Activated naive CD4-positive, alpha-beta T cell treated with anti-CD3 and anti-CD28 coated beads, Interleukin-2, amount 50 U/mL, for 16 hours (primary cell): ENCODE data around the gene FRMD8.

Source experiments
- DNase-seq: peaks from one replicate; pipeline ENCODE4 v3.0.0-alpha.2; 2020

FRMD8 gene

DNA sequence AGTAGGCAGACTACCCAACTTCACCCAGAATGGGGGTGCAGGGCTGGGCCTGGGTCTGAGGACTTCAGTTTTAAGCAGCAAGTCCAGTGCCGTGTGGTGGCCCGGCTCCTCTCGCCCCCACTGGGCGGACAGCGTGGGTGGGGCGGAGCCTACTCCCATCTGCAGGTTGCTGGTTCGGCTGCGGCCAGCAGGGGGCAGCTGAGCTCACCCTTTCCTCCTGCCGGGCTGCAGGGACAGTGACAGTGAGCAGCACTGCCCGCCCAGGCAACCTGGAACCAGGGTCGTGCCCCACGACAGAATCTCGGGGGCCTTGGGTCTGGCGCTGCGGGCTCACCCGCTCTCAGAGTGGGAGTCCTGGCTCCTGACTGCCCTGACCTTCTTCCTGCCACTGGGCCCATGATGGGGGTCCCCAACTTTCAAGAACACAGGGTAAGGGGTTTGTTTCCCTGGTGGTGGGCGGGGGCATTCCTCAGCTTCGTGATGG, 29.9 kb downstream of the FRMD8 start:
- peak; percentile 92 for DNase-seq

DNA sequence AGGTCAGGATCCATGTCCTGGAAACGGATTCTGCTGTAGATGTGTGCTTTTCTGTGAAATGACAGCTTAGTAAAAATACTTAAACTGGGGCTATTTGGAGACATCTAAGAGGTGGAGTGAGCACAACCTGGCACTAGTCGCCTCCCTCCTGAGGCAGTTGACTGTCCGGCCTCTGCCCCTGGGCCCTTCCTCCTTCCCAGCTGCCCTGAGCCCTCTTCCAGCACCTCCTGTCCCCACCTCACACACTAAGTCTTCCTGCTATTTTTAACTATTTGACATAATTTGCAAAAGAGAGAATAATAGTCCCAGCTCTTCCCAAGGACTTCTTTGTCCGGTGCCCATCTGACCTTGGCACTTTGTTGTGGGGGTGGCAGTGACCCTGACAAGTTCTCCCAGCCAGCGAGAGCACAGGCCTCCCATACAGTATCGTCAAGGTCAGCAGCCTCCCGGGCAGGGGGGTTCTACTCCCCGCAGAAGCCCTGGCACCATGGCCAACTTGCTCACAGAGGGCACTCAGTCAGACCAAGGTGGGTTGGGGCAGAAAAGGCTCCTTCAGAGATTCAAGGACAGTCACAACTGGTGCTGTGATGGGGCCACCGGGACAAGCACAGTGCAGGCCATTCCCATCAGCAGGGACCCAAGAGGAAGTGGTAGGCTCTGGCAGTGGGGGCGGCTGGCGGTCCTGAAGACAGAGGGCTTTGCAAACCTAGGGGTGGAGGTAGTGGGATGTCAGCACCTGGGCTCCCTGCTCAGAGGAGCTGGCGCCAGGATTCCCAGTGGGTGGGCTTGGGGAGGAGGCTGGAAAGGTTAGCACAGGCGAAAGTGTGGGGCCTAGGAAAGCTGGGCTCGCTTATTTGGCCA, 30.6 kb downstream of the FRMD8 start:
- DNase-seq: no peak

DNA sequence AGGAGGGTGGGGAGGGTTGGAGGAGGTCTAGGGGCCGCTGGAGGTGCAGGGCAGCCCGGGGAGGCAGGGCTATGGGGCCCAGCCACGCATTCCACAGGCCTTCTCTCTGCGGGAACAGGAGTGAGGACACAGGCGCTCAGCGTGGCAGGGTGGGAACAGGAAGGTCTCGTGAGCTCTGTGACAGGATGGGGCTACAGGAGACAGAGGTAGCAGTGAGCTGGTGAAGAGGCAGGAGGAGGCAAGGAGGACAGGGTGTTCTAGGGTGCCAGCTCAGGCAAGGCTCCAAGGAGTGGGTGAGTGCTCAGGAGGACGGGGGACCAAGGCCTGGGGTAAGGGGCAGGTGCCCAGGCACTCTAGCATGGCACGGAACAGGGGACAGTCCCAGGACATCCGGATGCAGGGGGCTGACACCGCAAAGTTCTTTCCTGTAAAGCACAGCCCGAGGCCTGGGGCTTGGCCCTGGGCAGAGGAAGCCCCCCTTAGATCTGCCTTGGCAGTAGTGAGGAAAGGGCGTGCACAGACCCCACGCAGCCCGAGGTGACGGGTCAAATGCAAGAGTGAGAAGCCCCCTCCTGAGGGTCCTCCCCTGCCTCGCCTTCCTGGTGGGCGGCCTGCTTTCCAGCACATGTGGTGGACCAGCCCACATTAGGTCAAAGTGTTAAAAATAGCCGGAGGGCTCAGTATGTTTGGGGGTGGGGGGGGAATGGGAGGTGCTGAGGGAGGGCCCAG, 31.4 kb downstream of the FRMD8 start:
- DNase-seq: no peak

DNA sequence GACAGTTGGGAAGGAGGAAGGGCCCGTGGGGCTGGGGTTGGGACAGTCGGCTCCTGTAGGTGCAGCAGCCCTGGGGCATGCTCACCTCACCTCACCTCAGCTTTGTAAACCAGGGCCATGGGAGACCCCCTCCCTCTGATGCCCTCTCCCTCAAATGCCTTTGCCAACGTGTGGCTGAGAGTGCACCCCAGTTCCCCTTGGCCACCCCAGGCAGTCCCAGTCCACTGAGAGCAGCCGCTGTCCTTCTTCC, 31.9 kb downstream of the FRMD8 start:
- no peak for DNase-seq

DNA sequence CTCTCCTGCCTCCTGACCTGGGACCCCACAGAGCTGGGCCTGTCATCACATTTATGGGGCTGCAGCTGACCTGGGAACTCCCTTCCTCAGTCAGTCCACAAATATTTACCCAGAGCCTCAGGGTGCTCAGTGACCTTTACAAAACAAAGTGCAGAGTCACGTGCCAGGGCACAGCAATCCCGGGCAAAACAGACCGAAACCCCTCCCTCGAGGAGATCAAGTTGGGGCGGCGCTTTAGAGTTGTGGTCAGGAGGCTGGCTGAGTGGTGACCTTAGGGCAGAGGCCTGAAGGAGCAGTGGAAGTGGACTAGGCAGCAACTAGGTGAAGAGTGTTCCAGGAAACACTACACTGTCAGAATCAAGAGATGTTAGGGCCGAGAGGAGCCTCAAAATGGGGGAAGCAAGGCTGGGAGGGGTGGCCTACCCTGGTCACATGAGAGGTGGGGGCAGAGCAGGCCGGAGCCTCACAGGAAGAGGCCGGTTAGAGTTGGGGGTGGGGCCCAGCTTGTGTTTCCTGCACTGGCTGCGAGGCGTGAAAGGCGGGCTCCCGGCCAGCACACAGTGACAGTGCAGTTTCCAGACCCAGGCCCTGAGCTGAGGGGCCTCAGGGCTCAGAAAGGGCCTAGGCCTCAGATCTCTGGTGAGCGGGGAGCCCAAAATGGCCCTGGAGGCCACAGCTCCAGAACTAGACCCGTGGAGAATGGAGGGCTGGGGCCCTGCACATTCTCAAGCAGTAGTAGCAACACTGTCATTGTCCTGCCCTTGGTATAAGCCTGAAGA, 32.4 kb downstream of the FRMD8 start:
- peak; percentile 76 for DNase-seq

DNA sequence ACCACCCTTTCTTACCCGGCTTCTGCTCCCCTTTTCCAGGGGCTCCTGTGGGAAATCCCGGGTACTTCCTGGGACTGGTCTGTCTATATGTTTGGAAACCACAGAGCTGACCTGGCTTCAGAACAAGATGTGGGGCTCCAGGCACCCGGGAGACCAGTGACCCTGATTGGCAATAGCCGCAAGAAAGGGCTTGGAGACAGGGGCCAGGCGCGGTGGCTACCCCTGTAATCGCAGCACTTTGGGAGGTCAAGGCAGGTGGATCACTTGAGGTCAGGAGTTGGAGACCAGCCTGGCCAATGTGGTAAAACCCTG, 33.0 kb downstream of the FRMD8 start:
- no peak for DNase-seq

DNA sequence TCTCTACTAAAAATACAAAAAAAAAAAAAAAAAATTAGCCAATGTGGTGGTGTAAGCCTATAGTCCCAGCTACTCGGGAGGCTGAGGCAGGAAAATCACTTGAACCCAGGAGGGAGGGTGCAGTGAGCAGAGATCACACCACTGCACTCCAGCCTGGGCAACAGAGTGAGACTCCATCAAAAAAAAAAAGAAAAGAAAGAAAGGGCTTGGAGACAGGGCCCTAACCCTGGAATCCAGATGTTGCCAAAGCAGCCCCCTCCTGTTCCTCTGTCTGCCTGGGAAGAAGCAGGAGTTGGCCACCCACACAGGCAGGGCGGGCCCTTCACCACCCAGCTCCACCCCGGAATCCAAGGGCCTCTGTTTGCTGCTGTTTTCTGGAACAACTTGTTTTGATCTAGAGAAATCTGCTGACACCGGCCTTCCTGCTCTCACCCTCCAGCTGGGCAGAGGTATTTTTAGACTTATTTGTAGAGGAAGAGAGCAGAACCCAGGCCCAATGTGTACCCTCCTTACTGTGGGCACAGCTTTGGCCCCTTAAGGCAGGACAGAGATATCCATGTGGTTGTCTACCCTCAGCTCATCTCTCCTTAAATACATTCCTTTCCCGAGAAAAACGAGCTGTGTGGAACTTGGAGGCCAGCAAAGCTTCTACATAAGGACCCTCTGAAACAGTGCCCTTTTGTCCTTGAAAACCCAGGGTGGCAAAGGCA, 33.5 kb downstream of the FRMD8 start:
- DNase-seq: peak; percentile 43

DNA sequence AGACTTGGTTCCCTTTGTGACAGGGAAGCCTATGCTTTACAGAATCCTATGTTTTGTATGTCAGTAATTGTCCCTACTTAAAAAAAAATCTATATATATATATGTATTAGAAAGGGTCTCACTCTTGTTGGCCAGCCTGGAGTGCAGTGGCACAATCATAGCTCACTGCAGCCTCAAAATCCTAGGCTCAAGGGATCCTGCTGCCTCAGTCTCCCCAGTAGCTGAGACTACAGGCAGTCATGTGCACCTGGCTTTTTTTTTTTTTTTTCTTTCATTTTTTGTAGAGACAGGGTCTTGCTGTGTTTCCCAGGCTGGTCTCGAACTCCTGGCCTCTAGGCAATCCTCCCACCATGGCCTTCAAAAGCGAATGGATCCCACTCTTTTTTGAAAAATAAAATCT, 34.1 kb downstream of the FRMD8 start:
- DNase-seq: no peak

DNA sequence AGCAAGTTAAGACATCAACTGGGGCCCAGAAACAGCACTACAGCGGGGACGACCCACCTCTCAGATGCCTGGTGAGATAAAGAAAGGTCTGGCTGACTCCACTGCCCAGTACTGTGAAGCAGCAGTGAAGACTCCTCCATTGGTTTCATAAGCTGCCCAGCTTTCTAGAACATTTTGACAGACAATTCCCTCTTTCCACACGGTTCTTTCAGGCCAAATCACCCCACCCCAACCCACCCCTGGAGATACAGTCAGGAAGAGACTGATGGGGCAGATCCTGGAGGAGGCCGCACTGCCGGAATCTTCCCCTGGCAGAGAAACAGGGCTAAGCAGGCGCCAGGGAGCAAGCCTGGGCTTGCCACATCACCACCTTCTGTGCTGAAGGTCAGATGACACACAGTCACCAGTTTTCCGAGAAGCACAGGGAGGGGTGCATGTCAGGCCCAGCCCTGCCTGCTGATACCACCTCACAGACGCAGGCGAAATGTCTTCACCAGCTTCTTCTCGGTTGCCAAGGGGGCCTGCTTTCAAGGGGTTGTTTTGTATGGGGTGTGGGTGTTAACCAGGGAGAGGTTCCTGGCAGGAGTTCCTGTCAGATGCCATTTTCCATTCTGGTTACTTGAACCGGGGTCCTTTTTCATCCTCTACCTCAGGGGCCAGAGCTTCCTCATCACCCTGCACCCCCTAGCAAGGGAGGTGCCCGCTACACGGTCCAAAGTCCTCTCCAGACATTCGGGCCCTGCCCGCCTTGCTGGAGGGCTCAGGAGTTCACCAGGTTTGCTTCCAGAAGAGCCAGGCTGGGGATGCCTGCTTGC, 34.7 kb downstream of the FRMD8 start:
- peak; percentile 86 for DNase-seq

DNA sequence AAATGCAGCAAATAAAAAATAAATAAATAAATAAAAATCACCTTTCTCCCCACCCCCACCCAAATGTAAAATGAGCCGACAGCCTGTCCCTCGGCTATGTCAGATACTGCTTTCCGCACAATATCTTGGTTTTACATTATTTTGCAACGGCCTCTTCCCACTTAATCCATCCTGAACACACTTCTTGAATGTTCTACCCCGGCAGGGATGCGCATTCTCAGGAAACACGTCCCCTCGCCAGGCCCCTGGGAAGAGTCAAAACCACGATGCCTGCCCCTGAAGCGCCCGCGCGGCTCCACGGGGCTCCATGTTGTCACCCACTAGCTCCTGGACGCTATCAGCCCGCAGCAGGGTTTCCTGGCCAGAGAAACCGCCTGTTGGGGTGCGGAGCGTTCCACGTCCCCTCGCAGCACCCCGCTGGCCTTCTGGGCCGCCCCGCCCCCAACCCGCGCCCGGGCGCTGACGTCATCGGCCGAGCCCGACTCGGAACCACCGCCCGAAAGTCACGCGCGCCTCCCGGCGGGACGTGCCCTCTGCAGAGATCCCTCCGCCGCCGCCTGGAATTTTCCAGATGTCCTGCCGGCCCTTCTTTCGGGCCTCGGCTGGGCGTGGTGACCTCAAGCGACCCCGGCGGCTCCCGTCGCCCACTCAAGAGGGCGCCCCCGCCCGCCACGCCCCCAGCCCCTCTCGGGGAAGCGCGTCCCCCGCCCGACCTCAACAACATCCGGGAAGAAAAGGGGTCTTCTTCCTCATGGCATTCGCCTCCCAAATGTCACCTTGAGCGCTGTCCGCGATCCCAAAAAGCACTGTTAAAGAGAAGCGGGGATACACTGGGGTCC, 35.6 kb downstream of the FRMD8 start:
- peak; percentile 92 for DNase-seq

DNA sequence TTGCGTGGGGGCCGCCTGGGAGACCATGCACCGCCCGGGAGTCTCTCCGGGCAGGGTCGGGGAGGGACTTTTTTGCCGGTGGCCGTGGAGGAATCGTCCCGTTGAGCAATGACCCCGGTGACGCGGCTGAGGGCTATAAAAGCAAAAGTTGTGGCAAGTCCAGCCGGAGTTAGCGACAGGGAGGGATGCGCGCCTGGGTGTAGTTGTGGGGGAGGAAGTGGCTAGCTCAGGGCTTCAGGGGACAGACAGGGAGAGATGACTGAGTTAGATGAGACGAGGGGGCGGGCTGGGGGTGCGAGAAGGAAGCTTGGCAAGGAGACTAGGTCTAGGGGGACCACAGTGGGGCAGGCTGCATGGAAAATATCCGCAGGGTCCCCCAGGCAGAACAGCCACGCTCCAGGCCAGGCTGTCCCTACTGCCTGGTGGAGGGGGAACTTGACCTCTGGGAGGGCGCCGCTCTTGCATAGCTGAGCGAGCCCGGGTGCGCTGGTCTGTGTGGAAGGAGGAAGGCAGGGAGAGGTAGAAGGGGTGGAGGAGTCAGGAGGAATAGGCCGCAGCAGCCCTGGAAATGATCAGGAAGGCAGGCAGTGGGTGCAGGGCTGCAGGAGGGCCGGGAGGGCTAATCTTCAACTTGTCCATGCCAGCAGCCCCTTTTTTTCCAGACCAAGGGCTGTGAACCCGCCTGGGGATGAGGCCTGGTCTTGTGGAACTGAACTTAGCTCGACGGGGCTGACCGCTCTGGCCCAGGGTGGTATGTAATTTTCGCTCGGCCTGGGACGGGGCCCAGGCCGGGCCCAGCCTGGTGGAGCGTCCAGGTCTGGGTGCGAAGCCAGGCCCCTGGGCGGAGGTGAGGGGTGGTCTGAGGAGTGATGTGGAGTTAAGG, 36.4 kb downstream of the FRMD8 start, which contains the start of gene NEAT1:
Gene NEAT1, plus strand, starts transcription at position 166 of the 883 bp plus-strand sequence.
- peak; percentile 91 for DNase-seq

DNA sequence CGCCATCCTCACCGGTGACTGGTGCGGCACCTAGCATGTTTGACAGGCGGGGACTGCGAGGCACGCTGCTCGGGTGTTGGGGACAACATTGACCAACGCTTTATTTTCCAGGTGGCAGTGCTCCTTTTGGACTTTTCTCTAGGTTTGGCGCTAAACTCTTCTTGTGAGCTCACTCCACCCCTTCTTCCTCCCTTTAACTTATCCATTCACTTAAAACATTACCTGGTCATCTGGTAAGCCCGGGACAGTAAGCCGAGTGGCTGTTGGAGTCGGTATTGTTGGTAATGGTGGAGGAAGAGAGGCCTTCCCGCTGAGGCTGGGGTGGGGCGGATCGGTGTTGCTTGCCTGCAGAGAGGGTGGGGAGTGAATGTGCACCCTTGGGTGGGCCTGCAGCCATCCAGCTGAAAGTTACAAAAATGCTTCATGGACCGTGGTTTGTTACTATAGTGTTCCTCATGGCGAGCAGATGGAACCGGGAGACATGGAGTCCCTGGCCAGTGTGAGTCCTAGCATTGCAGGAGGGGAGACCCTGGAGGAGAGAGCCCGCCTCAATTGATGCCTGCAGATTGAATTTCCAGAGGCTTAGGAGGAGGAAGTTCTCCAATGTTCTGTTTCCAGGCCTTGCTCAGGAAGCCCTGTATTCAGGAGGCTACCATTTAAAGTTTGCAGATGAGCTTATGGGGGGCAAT, 37.2 kb downstream of the FRMD8 start:
- peak; percentile 37 for DNase-seq

DNA sequence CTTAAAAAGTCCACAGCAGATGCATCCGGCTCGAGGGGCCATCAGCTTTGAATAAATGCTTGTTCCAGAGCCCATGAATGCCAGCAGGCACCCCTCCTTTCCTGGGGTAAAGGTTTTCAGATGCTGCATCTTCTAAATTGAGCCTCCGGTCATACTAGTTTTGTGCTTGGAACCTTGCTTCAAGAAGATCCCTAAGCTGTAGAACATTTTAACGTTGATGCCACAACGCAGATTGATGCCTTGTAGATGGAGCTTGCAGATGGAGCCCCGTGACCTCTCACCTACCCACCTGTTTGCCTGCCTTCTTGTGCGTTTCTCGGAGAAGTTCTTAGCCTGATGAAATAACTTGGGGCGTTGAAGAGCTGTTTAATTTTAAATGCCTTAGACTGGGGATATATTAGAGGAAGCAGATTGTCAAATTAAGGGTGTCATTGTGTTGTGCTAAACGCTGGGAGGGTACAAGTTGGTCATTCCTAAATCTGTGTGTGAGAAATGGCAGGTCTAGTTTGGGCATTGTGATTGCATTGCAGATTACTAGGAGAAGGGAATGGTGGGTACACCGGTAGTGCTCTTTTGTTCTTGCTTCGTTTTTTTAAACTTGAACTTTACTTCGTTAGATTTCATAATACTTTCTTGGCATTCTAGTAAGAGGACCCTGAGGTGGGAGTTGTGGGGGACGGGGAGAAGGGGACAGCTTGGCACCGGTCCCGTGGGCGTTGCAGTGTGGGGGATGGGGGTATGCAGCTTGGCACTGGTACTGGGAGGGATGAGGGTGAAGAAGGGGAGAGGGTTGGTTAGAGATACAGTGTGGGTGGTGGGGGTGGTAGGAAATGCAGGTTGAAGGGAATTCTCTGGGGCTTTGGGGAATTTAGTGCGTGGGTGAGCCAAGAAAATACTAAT, 38.0 kb downstream of the FRMD8 start:
- peak; percentile 77 for DNase-seq

DNA sequence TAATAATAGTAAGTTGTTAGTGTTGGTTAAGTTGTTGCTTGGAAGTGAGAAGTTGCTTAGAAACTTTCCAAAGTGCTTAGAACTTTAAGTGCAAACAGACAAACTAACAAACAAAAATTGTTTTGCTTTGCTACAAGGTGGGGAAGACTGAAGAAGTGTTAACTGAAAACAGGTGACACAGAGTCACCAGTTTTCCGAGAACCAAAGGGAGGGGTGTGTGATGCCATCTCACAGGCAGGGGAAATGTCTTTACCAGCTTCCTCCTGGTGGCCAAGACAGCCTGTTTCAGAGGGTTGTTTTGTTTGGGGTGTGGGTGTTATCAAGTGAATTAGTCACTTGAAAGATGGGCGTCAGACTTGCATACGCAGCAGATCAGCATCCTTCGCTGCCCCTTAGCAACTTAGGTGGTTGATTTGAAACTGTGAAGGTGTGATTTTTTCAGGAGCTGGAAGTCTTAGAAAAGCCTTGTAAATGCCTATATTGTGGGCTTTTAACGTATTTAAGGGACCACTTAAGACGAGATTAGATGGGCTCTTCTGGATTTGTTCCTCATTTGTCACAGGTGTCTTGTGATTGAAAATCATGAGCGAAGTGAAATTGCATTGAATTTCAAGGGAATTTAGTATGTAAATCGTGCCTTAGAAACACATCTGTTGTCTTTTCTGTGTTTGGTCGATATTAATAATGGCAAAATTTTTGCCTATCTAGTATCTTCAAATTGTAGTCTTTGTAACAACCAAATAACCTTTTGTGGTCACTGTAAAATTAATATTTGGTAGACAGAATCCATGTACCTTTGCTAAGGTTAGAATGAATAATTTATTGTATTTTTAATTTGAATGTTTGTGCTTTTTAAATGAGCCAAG, 38.9 kb downstream of the FRMD8 start:
- DNase-seq: peak; percentile 81

DNA sequence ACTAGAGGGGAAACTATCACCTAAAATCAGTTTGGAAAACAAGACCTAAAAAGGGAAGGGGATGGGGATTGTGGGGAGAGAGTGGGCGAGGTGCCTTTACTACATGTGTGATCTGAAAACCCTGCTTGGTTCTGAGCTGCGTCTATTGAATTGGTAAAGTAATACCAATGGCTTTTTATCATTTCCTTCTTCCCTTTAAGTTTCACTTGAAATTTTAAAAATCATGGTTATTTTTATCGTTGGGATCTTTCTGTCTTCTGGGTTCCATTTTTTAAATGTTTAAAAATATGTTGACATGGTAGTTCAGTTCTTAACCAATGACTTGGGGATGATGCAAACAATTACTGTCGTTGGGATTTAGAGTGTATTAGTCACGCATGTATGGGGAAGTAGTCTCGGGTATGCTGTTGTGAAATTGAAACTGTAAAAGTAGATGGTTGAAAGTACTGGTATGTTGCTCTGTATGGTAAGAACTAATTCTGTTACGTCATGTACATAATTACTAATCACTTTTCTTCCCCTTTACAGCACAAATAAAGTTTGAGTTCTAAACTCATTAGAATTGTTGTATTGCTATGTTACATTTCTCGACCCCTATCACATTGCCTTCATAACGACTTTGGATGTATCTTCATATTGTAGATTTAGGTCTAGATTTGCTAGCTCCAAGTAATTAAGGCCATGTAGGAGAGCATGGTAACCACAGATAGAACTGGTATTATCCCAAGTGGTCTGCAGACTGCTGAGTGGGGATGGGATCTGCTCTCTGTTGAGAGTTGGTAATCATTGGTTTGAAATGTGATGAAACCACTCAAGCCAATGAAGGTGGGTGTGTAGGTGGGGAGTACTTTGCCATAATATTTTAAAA, 39.8 kb downstream of the FRMD8 start:
- DNase-seq: no peak
